Coronary artery (tissue), 2 donors: ENCODE data around the gene TAP2.
A peak's percentile ranks its signal among the peaks of the same experiment; 100 is the strongest.
"Not testable (repeated sequence)": the region's sequence is repeated elsewhere in the genome, so short reads cannot be mapped to it uniquely, and the experiment has no call there.

ENCODE experiments used
- DNase-seq: peaks from one replicate; pipeline ENCODE4 v3.0.0-alpha.2; 2017; ENCODE audit warnings: low spot score
- H3K27ac ChIP-seq, 2 donors: fragments of 200-600 bp; sonication (generic); one replicate each; pipeline ENCODE4 v1.5.1; 2016 to 2019
- H3K4me3 ChIP-seq: fragments of 200-600 bp; sonication (generic); 2 replicates; pipeline ENCODE4 v1.5.1; 2016; ENCODE audit warnings: mild to moderate bottlenecking, moderate library complexity
- CTCF ChIP-seq: fragments of 200-600 bp; sonication (generic); IDR thresholded peaks from one replicate; pipeline ENCODE4 v1.5.1; 2019; ENCODE audit warnings: antibody characterized with exemption

The TAP2 gene

GRCh38 chr6:32879691-32880090 lies 41.2 kb upstream of the TAP2 start:
- no peak for DNase-seq

GRCh38 chr6:32876603-32877002 lies 38.1 kb upstream of the TAP2 start:
- DNase-seq: no peak
- H3K4me3 ChIP-seq: no peak overlapping the region
- no peak for TF ChIP-seq CTCF
- H3K27ac ChIP-seq: no peak overlapping the region

More at GRCh38 chr6:32879691-32880090, 41.2 kb upstream of the TAP2 start:
- H3K4me3 ChIP-seq: no peak overlapping the region
- no peak for TF ChIP-seq CTCF
- no peak overlapping the region for H3K27ac ChIP-seq

- not testable (repeated sequence) for H3K27ac ChIP-seq
Observed at GRCh38 chr6:32873947-32874346, 35.4 kb upstream of the TAP2 start.

GRCh38 chr6:32868257-32868788 lies 29.8 kb upstream of the TAP2 start:
- Histone ChIP-seq H3K27ac (no peak overlapping the region), H3K4me3 (no peak overlapping the region)
- no peak for DNase-seq

More at GRCh38 chr6:32873947-32874346, 35.4 kb upstream of the TAP2 start:
- DNase-seq, H3K4me3 ChIP-seq: not testable (repeated sequence)

GRCh38 chr6:32867554-32868256 lies 29.2 kb upstream of the TAP2 start:
- H3K4me3 ChIP-seq: no peak overlapping the region
- TF ChIP-seq CTCF: no peak
- no peak overlapping the region for H3K27ac ChIP-seq
- DNase-seq: no peak

More at GRCh38 chr6:32868257-32868788, 29.8 kb upstream of the TAP2 start:
- TF ChIP-seq CTCF: peak; percentile 73

GRCh38 chr6:32867022-32867477 lies 28.5 kb upstream of the TAP2 start:
- H3K27ac ChIP-seq: no peak overlapping the region
- no peak for DNase-seq
- TF ChIP-seq CTCF: no peak
- H3K4me3 ChIP-seq: no peak overlapping the region

GRCh38 chr6:32865724-32866443 lies 27.3 kb upstream of the TAP2 start:
- no peak for TF ChIP-seq CTCF
- no peak for DNase-seq
- Histone ChIP-seq H3K27ac (no peak overlapping the region), H3K4me3 (no peak overlapping the region)
